GM21576 (cell line): ENCODE results near the gene IL1B.

Source experiments
- ATAC-seq: cut with Tn5 transposase; IDR thresholded peaks from one replicate; pipeline ENCODE4 v1.9.1; 2021; ENCODE audit warnings: mild to moderate bottlenecking, moderate library complexity; ENCODE audit not compliant: unreplicated experiment

Gene IL1B

DNA sequence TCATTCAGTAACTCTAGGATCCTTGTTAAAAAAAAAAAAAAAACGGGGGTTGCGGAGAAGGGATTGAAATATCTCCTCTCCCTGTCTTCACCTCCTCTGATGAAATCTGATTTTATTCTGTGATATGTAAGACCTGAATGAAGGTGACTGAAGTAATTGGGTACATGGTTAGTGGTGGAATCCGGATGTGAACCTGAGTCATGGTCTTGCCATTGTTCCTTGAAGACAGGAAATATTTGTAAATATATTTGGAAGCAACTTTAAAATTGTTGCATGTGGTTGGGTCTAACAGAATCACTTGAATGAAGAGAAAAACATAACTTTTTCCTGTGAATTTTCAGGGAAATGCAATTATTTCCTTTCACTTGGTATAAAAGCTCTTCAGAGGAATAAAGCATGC, 49.3 kb downstream of the IL1B start:
- no peak for ATAC-seq

- no peak for ATAC-seq
Observed at GRCh38 chr2:112784199-112785189, 52.1 kb downstream of the IL1B start, which contains the start of gene IL1A. IL1A (minus strand) TSS chr2:112784493; CDS start chr2:112783770, 723 bp downstream.

DNA sequence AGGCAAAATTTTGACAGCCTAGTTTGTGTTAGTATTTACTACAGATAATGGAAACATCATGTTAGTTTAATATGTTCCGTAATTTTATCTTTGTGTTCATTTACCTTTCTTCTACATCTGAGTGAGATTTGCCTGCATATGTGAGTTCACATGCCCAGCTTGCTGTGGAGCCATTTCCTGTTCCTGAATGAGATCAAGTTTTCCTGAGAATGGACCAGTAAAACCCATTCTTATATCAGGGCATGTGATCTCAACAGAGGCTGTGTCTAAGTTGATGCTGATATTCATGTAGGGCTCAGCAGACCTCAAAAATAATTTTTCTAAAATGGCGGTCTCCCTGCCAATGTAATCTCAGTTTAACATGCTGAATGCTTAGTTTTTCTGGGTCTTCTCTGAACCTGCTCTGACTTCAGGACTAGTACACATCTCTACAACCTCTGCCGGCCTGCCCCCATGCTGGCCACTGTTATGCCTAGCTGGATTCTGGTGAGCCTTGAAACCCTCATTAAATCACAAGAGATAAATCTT, 53.3 kb downstream of the IL1B start:
- no peak for ATAC-seq

- ATAC-seq: peak; percentile 87
Observed at GRCh38 chr2:112782234-112782799, 54.3 kb downstream of the IL1B start.
